ENCODE measurements around the gene ITGB5. TPM values are rescaled to one million over a fixed set of nuclear protein-coding genes. Genes with fewer than 3 reads are reported as not detected.
"Not testable (repeated sequence)": the region's sequence is repeated elsewhere in the genome, so short reads cannot be mapped to it uniquely, and the experiment has no call there.

The ITGB5 gene
- total RNA-seq, 1 experiment from 2014 or later, result 132 TPM

DNA sequence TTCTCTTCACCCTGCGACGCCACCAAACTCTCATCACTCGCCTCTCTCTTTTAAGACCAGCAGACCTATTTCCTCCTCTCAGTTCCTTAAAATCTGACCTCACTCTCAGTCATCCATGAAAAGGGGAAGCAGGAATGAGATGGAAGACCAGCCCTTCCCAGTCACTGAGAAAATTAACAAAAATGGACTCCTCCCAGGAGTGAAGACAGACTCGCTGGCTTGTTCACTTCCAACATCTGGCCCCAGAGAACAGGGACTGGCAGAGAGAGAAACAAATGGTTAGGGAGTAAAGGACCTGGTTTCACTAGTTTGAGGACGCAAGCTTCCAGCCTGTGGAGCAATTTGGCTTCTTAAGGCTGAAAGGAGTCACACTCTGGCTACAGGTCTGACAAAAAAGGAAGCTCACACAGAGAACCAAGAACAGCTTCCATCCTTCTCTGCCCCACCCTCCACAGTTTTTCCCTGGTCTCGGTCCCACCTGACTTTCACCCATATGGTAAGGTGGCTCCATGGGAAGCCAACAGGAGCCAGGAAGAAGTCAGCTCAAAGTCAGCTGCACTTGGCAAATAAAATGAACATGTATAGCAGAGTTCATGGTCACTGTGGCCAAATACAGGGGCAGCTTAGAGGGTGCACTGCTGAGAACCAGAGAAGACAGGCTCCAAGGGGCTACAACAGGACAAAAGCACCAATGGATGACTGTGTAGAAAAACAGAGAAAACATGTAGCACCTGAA, 57.2 kb downstream of the ITGB5 start:
- ChIA-PET CTCF (no interaction called here), POLR2A (no interaction called here)
- no peaks in the 10 kb centered on the region for H3K27me3 Mint-ChIP-seq (ENCODE audit: insufficient read depth, unreplicated experiment)
- Histone ChIP-seq H3K4me3 (ENCODE audit: low read depth, low read length) (no peak overlapping the region), H3K9me3 (peaks cover 9% of the 10 kb centered on the region), H3K27me3 (replicated peaks; ENCODE audit: control insufficient read depth, insufficient read depth, low read length) (no peaks in the 10 kb centered on the region), H3K4me1 (peaks cover 24% of the 10 kb centered on the region), H3K36me3 (ENCODE audit: control insufficient read depth, insufficient read depth, low read length) (peaks cover 1% of the 10 kb centered on the region; the same call in 1 of the 2 replicates)
- TF ChIP-seq, protein P1, sequence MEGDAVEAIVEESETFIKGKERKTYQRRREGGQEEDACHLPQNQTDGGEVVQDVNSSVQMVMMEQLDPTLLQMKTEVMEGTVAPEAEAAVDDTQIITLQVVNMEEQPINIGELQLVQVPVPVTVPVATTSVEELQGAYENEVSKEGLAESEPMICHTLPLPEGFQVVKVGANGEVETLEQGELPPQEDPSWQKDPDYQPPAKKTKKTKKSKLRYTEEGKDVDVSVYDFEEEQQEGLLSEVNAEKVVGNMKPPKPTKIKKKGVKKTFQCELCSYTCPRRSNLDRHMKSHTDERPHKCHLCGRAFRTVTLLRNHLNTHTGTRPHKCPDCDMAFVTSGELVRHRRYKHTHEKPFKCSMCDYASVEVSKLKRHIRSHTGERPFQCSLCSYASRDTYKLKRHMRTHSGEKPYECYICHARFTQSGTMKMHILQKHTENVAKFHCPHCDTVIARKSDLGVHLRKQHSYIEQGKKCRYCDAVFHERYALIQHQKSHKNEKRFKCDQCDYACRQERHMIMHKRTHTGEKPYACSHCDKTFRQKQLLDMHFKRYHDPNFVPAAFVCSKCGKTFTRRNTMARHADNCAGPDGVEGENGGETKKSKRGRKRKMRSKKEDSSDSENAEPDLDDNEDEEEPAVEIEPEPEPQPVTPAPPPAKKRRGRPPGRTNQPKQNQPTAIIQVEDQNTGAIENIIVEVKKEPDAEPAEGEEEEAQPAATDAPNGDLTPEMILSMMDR (IDR thresholded peaks at IDR 0.05; ENCODE audit: insufficient read depth in 1 of 2, low read depth in 1 of 2, low read length in 1 of 2, severe bottlenecking in 1 of 2, unreplicated experiment in 1 of 2), result no peak
- peaks cover 56% of the 10 kb centered on the region for H3K36me3 Mint-ChIP-seq (ENCODE audit: insufficient read depth, unreplicated experiment)
- BruUV-seq (replicated peaks), result no TSS peak
- H3K27ac Mint-ChIP-seq (ENCODE audit: unreplicated experiment), result peak overlapping the region; percentile 37
- intact Hi-C loops (cut with micrococcal nuclease; ENCODE audit: unreplicated experiment), result no loop called here
- no peak for DNase-seq
- H3K4me3 Mint-ChIP-seq (ENCODE audit: unreplicated experiment), result no peak overlapping the region
- peaks cover 12% of the 10 kb centered on the region for H3K9me3 Mint-ChIP-seq (ENCODE audit: unreplicated experiment)
- H3K4me1 Mint-ChIP-seq (ENCODE audit: low read depth, unreplicated experiment), result peaks cover 37% of the 10 kb centered on the region

DNA sequence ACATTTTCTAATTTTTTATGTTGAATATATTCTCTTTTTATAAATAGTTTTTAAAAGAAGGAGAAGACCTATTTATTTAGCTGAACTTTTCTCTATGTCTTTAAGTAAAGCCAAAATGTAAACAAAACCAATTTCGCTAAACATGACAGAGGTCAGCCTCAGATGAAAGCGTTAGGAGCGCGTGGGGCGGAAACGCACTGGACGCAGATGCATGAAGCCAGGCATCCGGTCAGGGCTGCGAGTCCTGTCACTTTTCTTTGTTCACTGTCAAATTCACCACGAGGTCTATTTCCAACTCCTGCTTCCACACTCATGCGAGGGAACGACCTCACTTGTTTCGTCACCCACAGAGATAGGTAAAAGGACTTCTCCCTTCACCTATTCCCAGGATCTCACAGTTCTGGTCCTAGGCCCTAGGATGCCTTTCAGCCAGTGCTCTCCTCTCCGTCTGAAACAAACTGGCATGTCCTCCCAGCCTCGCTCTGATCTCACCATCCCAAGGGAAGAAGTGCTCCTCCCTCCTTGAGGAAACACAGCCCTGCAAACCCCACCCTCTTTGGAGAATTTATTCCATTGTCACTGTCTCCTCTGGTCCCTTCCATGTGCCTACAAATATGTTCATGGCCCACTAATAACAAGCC, 57.9 kb downstream of the ITGB5 start:
- H3K36me3 Mint-ChIP-seq (ENCODE audit: insufficient read depth, unreplicated experiment), result peaks cover 49% of the 10 kb centered on the region
- H3K27ac Mint-ChIP-seq (ENCODE audit: unreplicated experiment), result peak overlapping the region; percentile 37
- no peak overlapping the region for H3K4me3 Mint-ChIP-seq (ENCODE audit: unreplicated experiment)
- intact Hi-C loops (cut with micrococcal nuclease; ENCODE audit: unreplicated experiment), result no loop called here
- Histone ChIP-seq H3K4me3 (ENCODE audit: low read depth, low read length) (no peak overlapping the region), H3K36me3 (ENCODE audit: control insufficient read depth, insufficient read depth, low read length) (peaks cover 1% of the 10 kb centered on the region; the same call in 1 of the 2 replicates), H3K27me3 (replicated peaks; ENCODE audit: control insufficient read depth, insufficient read depth, low read length) (no peaks in the 10 kb centered on the region), H3K9me3 (peaks cover 9% of the 10 kb centered on the region), H3K4me1 (peaks cover 24% of the 10 kb centered on the region)
- POLR2A ChIA-PET, result no interaction called here
- no peak for DNase-seq
- no TSS peak for BruUV-seq (replicated peaks)
- TF ChIP-seq, protein P1 (IDR thresholded peaks at IDR 0.05; ENCODE audit: insufficient read depth in 1 of 2, low read depth in 1 of 2, low read length in 1 of 2, severe bottlenecking in 1 of 2, unreplicated experiment in 1 of 2), result no peak
- H3K4me1 Mint-ChIP-seq (ENCODE audit: low read depth, unreplicated experiment), result peaks cover 32% of the 10 kb centered on the region
- CTCF ChIA-PET, result no interaction called here
- H3K27me3 Mint-ChIP-seq (ENCODE audit: insufficient read depth, unreplicated experiment), result no peaks in the 10 kb centered on the region
- H3K9me3 Mint-ChIP-seq (ENCODE audit: unreplicated experiment), result peaks cover 10% of the 10 kb centered on the region

DNA sequence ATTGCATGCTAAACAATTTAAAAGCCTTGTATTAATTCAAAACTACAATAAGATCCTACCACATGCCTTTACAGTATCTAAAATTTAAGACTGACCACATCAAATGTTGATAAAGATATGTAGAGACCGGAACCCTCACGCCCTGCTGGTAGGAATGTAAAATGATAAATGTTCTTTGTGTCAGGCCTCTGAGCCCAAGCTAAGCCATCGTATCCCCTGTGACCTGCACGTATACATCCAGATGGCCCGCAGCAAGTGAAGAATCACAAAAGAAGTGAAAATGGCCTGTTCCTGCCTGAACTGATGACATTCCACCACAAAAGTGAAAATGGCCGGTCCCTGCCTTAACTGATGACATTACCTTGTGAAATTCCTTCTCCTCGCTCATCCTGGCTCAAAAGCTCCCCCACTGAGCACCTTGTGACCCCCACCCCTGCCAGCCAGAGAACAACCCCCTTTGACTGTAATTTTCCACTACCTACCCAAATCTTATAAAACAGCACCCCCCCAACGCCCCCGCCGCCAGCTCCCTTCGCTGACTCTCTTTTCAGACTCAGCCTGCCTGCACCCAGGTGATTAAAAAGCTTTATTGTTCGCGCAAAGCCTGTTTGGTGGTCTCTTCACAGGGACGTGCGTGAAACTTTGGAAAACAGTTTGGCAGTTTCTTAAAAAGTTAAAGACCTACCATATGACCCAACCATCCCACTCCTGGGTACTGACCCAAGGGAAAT, 59.5 kb downstream of the ITGB5 start:
- Mint-ChIP-seq H3K36me3 (ENCODE audit: insufficient read depth, unreplicated experiment) (peaks cover 39% of the 10 kb centered on the region), H3K27ac (ENCODE audit: unreplicated experiment) (peak overlapping the region; percentile 47), H3K4me1 (ENCODE audit: low read depth, unreplicated experiment) (peaks cover 23% of the 10 kb centered on the region)
- H3K27me3 Mint-ChIP-seq (ENCODE audit: insufficient read depth, unreplicated experiment); intact Hi-C loops (cut with micrococcal nuclease; ENCODE audit: unreplicated experiment); H3K27me3 ChIP-seq (replicated peaks; ENCODE audit: control insufficient read depth, insufficient read depth, low read length); H3K4me3 ChIP-seq (ENCODE audit: low read depth, low read length); H3K9me3 ChIP-seq; H3K36me3 ChIP-seq (ENCODE audit: control insufficient read depth, insufficient read depth, low read length); H3K4me3 Mint-ChIP-seq (ENCODE audit: unreplicated experiment); POLR2A ChIA-PET; H3K4me1 ChIP-seq; BruUV-seq (replicated peaks); H3K9me3 Mint-ChIP-seq (ENCODE audit: unreplicated experiment): not testable (repeated sequence)
- peak in 1 of 2 experiments; percentile 42 for DNase-seq
- CTCF ChIA-PET, result interaction anchor here (0.7 to 1.3 kb wide), 2 partner anchors 10 to 74 kb away, joined by 3 to 4 read pairs; no protein-coding TSS in a partner anchor
- TF ChIP-seq, protein P1 (IDR thresholded peaks at IDR 0.05; ENCODE audit: insufficient read depth in 1 of 2, low read depth in 1 of 2, low read length in 1 of 2, severe bottlenecking in 1 of 2, unreplicated experiment in 1 of 2), result peak; percentile 4 to 16

Measured in Caco-2 (cell line).